ENCODE measurements around the gene GABBR2. TPM values are rescaled to one million over a fixed set of nuclear protein-coding genes. Genes with fewer than 3 reads are reported as not detected.

Gene GABBR2
- total and polyA plus RNA-seq, 12 donors = under 0.01 to 1.3 (median 0.45) TPM

DNA sequence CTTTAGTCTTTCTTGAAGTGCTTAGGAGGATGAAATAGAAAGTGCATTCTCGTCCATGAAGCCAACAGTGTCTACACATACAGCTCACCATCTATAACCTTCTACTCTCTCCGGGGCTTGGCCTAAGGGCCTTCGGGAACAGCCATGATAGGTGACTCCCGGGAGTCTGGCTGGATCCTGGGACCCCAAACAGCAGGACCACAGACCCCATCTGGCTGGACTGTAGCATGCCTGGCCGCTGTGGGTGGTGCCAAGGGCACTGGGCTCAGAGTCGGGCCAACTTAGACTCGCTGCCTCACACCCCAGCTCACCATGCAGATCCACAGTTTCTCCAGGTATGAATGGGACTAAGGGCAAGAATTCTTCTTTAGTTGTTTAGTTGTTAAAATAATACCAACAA is 16.3 kb downstream of the GABBR2 start:
- H3K4me3 ChIP-seq = no peak overlapping the region
- ATAC-seq (no peak), DNase-seq (no peak)
- peaks cover 0 to 25% (median 7%) of the 10 kb centered on the region in 7 donors for H3K27me3 ChIP-seq
- H3K9me3 ChIP-seq = no peaks in the 10 kb centered on the region
- H3K36me3 ChIP-seq = no peaks in the 10 kb centered on the region
- intact Hi-C loops (cut with DNase I) = no loop called here
- WGBS, 2 donors = 90 to 92% methylated on average over 7 of the region's 7 CpGs
- TF ChIP-seq, protein P1, sequence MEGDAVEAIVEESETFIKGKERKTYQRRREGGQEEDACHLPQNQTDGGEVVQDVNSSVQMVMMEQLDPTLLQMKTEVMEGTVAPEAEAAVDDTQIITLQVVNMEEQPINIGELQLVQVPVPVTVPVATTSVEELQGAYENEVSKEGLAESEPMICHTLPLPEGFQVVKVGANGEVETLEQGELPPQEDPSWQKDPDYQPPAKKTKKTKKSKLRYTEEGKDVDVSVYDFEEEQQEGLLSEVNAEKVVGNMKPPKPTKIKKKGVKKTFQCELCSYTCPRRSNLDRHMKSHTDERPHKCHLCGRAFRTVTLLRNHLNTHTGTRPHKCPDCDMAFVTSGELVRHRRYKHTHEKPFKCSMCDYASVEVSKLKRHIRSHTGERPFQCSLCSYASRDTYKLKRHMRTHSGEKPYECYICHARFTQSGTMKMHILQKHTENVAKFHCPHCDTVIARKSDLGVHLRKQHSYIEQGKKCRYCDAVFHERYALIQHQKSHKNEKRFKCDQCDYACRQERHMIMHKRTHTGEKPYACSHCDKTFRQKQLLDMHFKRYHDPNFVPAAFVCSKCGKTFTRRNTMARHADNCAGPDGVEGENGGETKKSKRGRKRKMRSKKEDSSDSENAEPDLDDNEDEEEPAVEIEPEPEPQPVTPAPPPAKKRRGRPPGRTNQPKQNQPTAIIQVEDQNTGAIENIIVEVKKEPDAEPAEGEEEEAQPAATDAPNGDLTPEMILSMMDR (IDR thresholded peaks at IDR 0.05) = no peak
- no peak overlapping the region for H3K27ac ChIP-seq
- no peaks in the 10 kb centered on the region for H3K4me1 ChIP-seq

DNA sequence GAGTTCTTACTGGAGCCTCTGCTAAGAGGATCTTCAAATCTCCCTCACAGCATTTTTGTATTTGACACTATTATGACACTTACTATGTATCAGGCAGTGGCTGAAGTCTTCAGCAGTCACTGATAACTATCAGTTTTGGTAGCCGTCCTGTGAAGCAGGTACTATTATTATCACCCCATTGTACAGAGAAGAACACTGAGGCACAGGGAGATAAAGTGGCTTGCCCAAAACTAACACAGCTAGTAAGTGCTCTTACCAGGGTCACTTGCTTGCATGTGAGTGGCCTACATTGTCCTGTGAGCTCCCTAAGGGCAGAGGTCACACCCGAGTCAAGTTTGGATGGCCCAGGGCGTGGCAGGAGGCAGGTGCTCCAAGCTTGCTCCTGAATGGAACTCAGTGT is 16.8 kb downstream of the GABBR2 start:
- intact Hi-C loops (cut with DNase I) = no loop called here
- H3K4me3 ChIP-seq = no peak overlapping the region
- DNase-seq (no peak), ATAC-seq (no peak)
- no peaks in the 10 kb centered on the region for H3K4me1 ChIP-seq
- TF ChIP-seq, protein P1 (IDR thresholded peaks at IDR 0.05) = no peak
- no peak overlapping the region for H3K27ac ChIP-seq
- 93% methylated on average over 3 of the region's 3 CpGs for WGBS, 2 donors
- H3K36me3 ChIP-seq = no peaks in the 10 kb centered on the region
- H3K9me3 ChIP-seq = no peaks in the 10 kb centered on the region
- peaks cover 0 to 23% (median 7%) of the 10 kb centered on the region in 7 donors for H3K27me3 ChIP-seq

DNA sequence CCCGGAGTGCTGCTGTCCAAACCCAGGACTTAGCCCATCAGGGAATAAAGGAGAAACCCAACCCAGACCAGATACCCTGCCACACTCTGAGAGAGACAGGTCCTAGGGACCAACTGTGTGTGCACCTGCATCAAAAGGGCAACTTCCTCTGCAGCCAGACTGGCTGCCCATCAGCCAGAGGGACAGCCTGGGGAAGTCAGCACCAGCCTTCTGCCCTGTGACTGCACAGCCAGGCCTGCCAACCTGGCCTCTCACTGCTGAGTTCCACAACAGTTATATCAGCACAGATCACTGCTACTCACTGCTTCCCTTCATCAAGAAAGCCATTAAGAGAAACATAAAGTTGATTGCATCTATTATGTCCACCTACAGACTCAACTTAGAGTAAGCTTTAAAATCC is 18.0 kb downstream of the GABBR2 start:
- peaks cover 0 to 11% (median 1%) of the 10 kb centered on the region in 7 donors for H3K27me3 ChIP-seq
- intact Hi-C loops (cut with DNase I) = no loop called here
- no peak overlapping the region for H3K4me3 ChIP-seq
- DNase-seq (no peak), ATAC-seq (no peak)
- H3K4me1 ChIP-seq = no peaks in the 10 kb centered on the region
- H3K36me3 ChIP-seq = no peaks in the 10 kb centered on the region
- WGBS, 2 donors = 78 to 84% methylated on average over 1 of the region's 1 CpG
- no peak overlapping the region for H3K27ac ChIP-seq
- H3K9me3 ChIP-seq = no peaks in the 10 kb centered on the region
- TF ChIP-seq, protein P1 (IDR thresholded peaks at IDR 0.05) = no peak

DNA sequence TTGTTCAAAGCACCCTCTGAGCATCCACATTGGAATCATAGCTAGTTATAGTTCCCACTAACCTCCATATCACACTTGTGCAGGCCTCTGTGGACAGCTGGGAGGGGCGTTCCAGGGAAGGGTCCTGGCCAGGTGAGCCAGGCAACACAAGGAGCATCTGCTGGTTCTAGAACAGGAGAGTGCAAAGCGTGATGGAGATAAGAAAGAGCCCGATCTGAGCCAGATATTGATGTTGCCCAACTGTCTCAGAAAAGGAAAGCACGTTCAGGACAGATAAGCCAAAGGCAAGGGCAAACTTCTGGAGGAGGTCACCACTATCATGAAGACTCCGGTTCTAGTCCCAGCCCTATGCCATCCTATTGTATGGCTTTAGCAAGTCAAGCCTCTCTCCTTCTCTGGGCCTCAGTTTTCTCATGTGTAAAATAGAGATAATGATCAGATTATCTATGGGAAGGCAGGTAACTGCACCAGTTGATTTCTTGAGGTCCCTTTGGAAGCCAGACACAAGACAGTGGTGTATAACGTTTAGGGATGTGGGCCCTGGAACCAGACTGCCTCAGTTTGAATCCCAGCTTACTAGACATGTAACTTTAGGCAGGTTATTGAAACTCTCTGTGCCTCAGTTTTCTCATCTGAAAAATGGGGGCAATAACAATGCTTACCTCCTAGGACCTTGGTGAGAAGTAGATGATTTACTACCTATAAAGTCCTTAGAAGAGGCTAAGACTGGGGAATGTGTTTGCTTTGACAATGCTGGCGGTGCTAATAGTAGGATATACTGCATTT is 19.8 kb downstream of the GABBR2 start:
- Histone ChIP-seq H3K4me3 (no peak overlapping the region), H3K9me3 (no peaks in the 10 kb centered on the region), H3K4me1 (no peaks in the 10 kb centered on the region), H3K27ac (no peak overlapping the region), H3K36me3 (no peaks in the 10 kb centered on the region), H3K27me3 (peaks cover 0 to 4% (median 0%) of the 10 kb centered on the region in 7 donors)
- intact Hi-C loops (cut with DNase I) = no loop called here
- TF ChIP-seq, protein P1 (IDR thresholded peaks at IDR 0.05) = no peak
- WGBS, 2 donors = 77 to 82% methylated on average over 7 of the region's 7 CpGs
- ATAC-seq (no peak), DNase-seq (no peak)
